ENCODE data around the gene HUNK. TPM values are rescaled to one million over a fixed set of nuclear protein-coding genes. Genes with fewer than 3 reads are reported as not detected.

Gene HUNK
- total RNA-seq, 1 experiment from 2014 or later, result 7.0 TPM

DNA sequence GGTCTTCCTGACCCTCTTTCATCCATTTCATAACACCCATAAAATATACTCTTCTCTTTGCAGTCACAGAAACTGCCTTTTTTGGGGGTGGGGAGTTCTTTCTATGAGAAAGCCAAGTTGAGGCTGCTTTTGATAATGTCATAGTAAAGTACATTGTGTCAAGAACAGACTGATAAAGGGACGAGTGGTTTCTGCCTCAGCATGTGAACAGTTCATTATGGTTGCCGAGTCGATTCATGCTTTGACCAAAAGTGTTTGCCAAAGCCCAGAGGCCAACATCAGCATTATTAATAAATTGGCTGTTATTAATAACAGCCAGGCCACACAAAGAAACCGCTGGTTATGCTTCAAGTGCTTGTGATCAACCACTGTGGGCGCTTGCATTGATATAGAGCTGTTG lies 162.0 kb downstream of the HUNK start:
- CTCF ChIA-PET, result no interaction called here
- no peak for DNase-seq (ENCODE audit: low spot score)
- Mint-ChIP-seq H3K4me3 (no peak overlapping the region), H3K4me1 (no peaks in the 10 kb centered on the region), H3K36me3 (no peaks in the 10 kb centered on the region; the same call in 1 of the 2 replicates), H3K9me3 (peaks cover 24% of the 10 kb centered on the region), H3K27ac (no peak overlapping the region), H3K27me3 (ENCODE audit: low read depth) (no peaks in the 10 kb centered on the region; the same call in none of the 2 replicates)
- no peak for ATAC-seq
- TF ChIP-seq ZNF121 (CRISPR knock-in tag; IDR thresholded peaks at IDR 0.05) (no peak), ZNF317 (CRISPR knock-in tag; IDR thresholded peaks at IDR 0.05; ENCODE audit: borderline replicate concordance, low read depth) (no peak), ZNF232 (CRISPR knock-in tag; IDR thresholded peaks at IDR 0.05) (no peak), NFYB (CRISPR knock-in tag; conservative IDR thresholded peaks at IDR 0.05; ENCODE audit: low read depth) (no peak), HMGA2 (CRISPR knock-in tag; IDR thresholded peaks at IDR 0.05) (no peak), GTF2I (CRISPR knock-in tag; conservative IDR thresholded peaks at IDR 0.05) (no peak), TEAD4 (CRISPR knock-in tag; IDR thresholded peaks at IDR 0.05) (no peak)
- TF ChIP-seq, protein P1, sequence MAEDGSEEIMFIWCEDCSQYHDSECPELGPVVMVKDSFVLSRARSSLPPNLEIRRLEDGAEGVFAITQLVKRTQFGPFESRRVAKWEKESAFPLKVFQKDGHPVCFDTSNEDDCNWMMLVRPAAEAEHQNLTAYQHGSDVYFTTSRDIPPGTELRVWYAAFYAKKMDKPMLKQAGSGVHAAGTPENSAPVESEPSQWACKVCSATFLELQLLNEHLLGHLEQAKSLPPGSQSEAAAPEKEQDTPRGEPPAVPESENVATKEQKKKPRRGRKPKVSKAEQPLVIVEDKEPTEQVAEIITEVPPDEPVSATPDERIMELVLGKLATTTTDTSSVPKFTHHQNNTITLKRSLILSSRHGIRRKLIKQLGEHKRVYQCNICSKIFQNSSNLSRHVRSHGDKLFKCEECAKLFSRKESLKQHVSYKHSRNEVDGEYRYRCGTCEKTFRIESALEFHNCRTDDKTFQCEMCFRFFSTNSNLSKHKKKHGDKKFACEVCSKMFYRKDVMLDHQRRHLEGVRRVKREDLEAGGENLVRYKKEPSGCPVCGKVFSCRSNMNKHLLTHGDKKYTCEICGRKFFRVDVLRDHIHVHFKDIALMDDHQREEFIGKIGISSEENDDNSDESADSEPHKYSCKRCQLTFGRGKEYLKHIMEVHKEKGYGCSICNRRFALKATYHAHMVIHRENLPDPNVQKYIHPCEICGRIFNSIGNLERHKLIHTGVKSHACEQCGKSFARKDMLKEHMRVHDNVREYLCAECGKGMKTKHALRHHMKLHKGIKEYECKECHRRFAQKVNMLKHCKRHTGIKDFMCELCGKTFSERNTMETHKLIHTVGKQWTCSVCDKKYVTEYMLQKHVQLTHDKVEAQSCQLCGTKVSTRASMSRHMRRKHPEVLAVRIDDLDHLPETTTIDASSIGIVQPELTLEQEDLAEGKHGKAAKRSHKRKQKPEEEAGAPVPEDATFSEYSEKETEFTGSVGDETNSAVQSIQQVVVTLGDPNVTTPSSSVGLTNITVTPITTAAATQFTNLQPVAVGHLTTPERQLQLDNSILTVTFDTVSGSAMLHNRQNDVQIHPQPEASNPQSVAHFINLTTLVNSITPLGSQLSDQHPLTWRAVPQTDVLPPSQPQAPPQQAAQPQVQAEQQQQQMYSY (CRISPR knock-in tag; IDR thresholded peaks at IDR 0.05), result no peak
- TF ChIP-seq, protein P2, sequence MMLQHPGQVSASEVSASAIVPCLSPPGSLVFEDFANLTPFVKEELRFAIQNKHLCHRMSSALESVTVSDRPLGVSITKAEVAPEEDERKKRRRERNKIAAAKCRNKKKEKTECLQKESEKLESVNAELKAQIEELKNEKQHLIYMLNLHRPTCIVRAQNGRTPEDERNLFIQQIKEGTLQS (CRISPR knock-in tag; conservative IDR thresholded peaks at IDR 0.05), result no peak
- POLR2A ChIA-PET, result no interaction called here

DNA sequence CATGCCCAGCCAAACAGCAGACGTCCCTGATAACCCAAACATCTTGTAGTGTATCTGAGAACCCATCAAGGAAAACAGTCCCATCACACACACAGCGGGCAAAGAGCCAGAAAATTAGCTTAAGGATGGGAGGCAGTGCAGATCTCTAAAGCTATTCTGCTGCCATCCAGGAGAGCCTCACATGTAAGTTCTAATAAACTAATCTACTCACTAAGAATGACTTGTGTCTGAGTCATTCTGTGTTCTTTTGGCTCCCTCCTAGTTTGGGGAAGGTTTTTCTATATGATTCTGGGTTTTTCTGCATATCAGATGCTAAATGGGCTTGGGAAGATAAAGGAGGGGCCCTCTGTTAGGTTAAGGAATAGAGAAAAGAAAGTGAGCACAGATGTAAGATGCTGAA lies 162.8 kb downstream of the HUNK start:
- no peaks in the 10 kb centered on the region for H3K4me1 Mint-ChIP-seq
- no peak overlapping the region for H3K4me3 Mint-ChIP-seq
- ATAC-seq, result no peak
- H3K27ac Mint-ChIP-seq, result no peak overlapping the region
- CTCF ChIA-PET, result no interaction called here
- no peak for TF ChIP-seq EMX1 (CRISPR knock-in tag; IDR thresholded peaks at IDR 0.05)
- H3K27me3 Mint-ChIP-seq (ENCODE audit: low read depth), result peaks cover 6% of the 10 kb centered on the region
- peaks cover 17% of the 10 kb centered on the region for H3K9me3 Mint-ChIP-seq
- H3K36me3 Mint-ChIP-seq, result no peaks in the 10 kb centered on the region
- POLR2A ChIA-PET, result no interaction called here
- no peak for DNase-seq (ENCODE audit: low spot score)

DNA sequence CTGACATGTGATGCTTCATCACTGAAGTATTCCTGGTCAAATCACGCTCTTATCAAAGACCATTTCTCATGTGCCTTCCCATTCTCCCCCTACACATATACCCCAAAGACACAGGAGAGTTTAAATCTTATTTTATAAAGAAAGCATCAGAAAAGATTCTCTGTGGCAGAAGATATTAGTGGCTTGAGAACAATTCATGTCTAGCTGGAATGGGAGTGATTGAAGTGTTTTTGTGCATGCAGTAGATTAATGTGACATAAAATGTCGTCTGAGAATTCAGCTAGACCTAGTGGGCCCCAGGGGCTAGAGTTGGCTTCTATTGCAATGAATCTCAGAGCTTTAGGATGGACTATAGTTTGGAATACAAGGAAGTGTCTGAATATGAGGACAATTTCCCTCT lies 163.9 kb downstream of the HUNK start:
- ATAC-seq (no peak), DNase-seq (ENCODE audit: low spot score) (no peak)
- H3K36me3 Mint-ChIP-seq, result no peaks in the 10 kb centered on the region
- peaks cover 12% of the 10 kb centered on the region for H3K27me3 Mint-ChIP-seq (ENCODE audit: low read depth)
- H3K9me3 Mint-ChIP-seq, result peaks cover 13% of the 10 kb centered on the region
- no peak overlapping the region for H3K27ac Mint-ChIP-seq
- no peaks in the 10 kb centered on the region for H3K4me1 Mint-ChIP-seq
- POLR2A ChIA-PET, result no interaction called here
- no peak overlapping the region for H3K4me3 Mint-ChIP-seq
- CTCF ChIA-PET, result no interaction called here
- TF ChIP-seq, protein P3, sequence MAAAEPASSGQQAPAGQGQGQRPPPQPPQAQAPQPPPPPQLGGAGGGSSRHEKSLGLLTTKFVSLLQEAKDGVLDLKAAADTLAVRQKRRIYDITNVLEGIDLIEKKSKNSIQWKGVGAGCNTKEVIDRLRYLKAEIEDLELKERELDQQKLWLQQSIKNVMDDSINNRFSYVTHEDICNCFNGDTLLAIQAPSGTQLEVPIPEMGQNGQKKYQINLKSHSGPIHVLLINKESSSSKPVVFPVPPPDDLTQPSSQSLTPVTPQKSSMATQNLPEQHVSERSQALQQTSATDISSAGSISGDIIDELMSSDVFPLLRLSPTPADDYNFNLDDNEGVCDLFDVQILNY (CRISPR knock-in tag; IDR thresholded peaks at IDR 0.05), result no peak
- TF ChIP-seq MYBL2 (CRISPR knock-in tag; IDR thresholded peaks at IDR 0.05), result no peak
- no peak for TF ChIP-seq ETV6 (CRISPR knock-in tag; IDR thresholded peaks at IDR 0.05)
- no peak for TF ChIP-seq ZNF232 (CRISPR knock-in tag; IDR thresholded peaks at IDR 0.05)
- TF ChIP-seq NR1H2 (CRISPR knock-in tag; IDR thresholded peaks at IDR 0.05), result no peak
- TF ChIP-seq, protein P4, sequence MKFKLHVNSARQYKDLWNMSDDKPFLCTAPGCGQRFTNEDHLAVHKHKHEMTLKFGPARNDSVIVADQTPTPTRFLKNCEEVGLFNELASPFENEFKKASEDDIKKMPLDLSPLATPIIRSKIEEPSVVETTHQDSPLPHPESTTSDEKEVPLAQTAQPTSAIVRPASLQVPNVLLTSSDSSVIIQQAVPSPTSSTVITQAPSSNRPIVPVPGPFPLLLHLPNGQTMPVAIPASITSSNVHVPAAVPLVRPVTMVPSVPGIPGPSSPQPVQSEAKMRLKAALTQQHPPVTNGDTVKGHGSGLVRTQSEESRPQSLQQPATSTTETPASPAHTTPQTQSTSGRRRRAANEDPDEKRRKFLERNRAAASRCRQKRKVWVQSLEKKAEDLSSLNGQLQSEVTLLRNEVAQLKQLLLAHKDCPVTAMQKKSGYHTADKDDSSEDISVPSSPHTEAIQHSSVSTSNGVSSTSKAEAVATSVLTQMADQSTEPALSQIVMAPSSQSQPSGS (CRISPR knock-in tag; IDR thresholded peaks at IDR 0.05; ENCODE audit: borderline replicate concordance, low read depth), result no peak
- TF ChIP-seq, protein P5, sequence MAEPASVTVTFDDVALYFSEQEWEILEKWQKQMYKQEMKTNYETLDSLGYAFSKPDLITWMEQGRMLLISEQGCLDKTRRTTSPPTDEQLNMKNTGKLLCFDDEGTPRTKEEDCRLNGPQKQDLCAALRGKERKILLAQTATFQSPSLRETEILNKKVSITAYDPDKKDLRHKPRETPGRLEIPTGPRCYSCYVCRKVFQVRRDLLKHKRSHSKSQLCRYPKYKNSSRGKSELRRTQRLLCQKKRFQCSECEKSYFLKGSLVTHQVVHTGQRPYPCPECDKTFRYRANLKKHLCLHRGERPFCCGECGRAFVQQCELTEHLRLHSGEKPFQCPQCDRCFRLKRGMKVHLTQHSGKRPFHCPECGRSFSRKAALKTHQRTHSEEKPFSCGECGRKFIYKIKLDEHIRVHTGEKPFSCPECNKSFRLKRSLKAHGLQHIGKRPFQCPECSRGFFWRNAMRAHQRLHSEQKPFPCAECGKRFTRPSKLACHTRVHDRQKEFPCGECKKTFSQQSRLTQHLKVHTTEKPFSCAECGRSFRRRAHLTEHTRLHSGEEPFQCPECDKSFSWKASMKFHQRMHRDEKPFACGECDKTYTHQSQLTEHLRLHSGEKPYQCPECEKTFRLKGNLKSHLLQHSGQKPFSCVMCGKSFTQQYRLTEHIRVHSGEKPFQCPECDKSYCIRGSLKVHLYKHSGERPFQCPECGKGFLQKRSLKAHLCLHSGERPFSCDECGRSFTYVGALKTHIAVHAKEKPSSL (CRISPR knock-in tag; conservative IDR thresholded peaks at IDR 0.05), result no peak
- no peak for TF ChIP-seq SP1 (CRISPR knock-in tag; conservative IDR thresholded peaks at IDR 0.05)
- TF ChIP-seq, protein P6, sequence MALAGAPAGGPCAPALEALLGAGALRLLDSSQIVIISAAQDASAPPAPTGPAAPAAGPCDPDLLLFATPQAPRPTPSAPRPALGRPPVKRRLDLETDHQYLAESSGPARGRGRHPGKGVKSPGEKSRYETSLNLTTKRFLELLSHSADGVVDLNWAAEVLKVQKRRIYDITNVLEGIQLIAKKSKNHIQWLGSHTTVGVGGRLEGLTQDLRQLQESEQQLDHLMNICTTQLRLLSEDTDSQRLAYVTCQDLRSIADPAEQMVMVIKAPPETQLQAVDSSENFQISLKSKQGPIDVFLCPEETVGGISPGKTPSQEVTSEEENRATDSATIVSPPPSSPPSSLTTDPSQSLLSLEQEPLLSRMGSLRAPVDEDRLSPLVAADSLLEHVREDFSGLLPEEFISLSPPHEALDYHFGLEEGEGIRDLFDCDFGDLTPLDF (CRISPR knock-in tag; IDR thresholded peaks at IDR 0.05), result no peak
- TF ChIP-seq EMX1 (CRISPR knock-in tag; IDR thresholded peaks at IDR 0.05), result no peak
- TF ChIP-seq, protein P7, sequence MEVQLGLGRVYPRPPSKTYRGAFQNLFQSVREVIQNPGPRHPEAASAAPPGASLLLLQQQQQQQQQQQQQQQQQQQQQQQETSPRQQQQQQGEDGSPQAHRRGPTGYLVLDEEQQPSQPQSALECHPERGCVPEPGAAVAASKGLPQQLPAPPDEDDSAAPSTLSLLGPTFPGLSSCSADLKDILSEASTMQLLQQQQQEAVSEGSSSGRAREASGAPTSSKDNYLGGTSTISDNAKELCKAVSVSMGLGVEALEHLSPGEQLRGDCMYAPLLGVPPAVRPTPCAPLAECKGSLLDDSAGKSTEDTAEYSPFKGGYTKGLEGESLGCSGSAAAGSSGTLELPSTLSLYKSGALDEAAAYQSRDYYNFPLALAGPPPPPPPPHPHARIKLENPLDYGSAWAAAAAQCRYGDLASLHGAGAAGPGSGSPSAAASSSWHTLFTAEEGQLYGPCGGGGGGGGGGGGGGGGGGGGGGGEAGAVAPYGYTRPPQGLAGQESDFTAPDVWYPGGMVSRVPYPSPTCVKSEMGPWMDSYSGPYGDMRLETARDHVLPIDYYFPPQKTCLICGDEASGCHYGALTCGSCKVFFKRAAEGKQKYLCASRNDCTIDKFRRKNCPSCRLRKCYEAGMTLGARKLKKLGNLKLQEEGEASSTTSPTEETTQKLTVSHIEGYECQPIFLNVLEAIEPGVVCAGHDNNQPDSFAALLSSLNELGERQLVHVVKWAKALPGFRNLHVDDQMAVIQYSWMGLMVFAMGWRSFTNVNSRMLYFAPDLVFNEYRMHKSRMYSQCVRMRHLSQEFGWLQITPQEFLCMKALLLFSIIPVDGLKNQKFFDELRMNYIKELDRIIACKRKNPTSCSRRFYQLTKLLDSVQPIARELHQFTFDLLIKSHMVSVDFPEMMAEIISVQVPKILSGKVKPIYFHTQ (CRISPR knock-in tag; IDR thresholded peaks at IDR 0.05), result no peak
